Spleen (tissue), 11 donors: Measurements from ENCODE around the gene TRIO. TPM values are rescaled to one million over a fixed set of nuclear protein-coding genes. Genes with fewer than 3 reads are reported as not detected.

Experiments used
- DNase-seq: peaks from one replicate; pipeline ENCODE4 v3.0.0-alpha.2; 2020
- H3K27ac ChIP-seq, 8 donors: fragments of 200-600 bp; sonication (generic) in 7 of 8; 1 replicate in 4 of 8; 2 replicates in 4 of 8; pipeline versions ENCODE4 v1.5.0 to v1.8.0; 2016 to 2021; ENCODE audit warnings: inconsistent platforms in 4 of 8, mild to moderate bottlenecking in 4 of 8, moderate library complexity in 1 of 8
- H3K27me3 ChIP-seq, 7 donors: fragments of 200-600 bp; sonication (generic) in 6 of 7; replicated peaks in 1 of 7; 1 replicate in 4 of 7; 2 replicates in 3 of 7; pipeline versions ENCODE4 v1.5.0 to v1.8.0; 2016 to 2021; ENCODE audit warnings: inconsistent platforms in 3 of 7, mild to moderate bottlenecking in 1 of 7
- H3K36me3 ChIP-seq, 6 donors: fragments of 200-600 bp; sonication (generic) in 5 of 6; 1 replicate in 4 of 6; 2 replicates in 2 of 6; pipeline versions ENCODE4 v1.5.0 to v1.8.0; 2016 to 2021; ENCODE audit warnings: inconsistent platforms in 2 of 6
- H3K4me1 ChIP-seq, 6 donors: fragments of 200-600 bp; sonication (generic) in 5 of 6; 1 replicate in 3 of 6; 2 replicates in 3 of 6; pipeline versions ENCODE4 v1.5.0 to v1.8.0; 2016 to 2021; ENCODE audit warnings: inconsistent platforms in 3 of 6
- H3K4me3 ChIP-seq, 8 donors: fragments of 200-600 bp; sonication (generic) in 7 of 8; 1 replicate in 4 of 8; 2 replicates in 4 of 8; pipeline versions ENCODE4 v1.5.0 to v1.8.0; 2016 to 2021; ENCODE audit warnings: inconsistent platforms in 4 of 8, mild to moderate bottlenecking in 4 of 8, moderate library complexity in 2 of 8
- H3K9me3 ChIP-seq, 8 donors: fragments of 200-600 bp; sonication (generic) in 7 of 8; 1 replicate in 4 of 8; 2 replicates in 4 of 8; pipeline versions ENCODE4 v1.5.0 to v1.8.0; 2016 to 2021; ENCODE audit warnings: inconsistent platforms in 4 of 8
- POLR2A ChIP-seq, 3 donors: fragments of 450-650 bp; IDR thresholded peaks; one replicate each; pipeline ENCODE4 v1.5.1; 2017; ENCODE audit warnings: antibody characterized with exemption in 3 of 3, mild to moderate bottlenecking in 1 of 3
- POLR2AphosphoS5 ChIP-seq, 3 donors: sonication (generic); formaldehyde crosslinking; IDR thresholded peaks; one replicate each; pipeline ENCODE4 v1.5.1; 2017; ENCODE audit warnings: antibody characterized with exemption in 3 of 3
- WGBS, 5 donors: extraction: QIAGEN DNeasy Blood & Tissue Kit in 3 of 5; methylation state at CpG; one replicate each; pipeline versions ENCODE4 v1.1.5 to v1.1.7; 2013 to 2018; 5-methylcytosine and 5-hydroxymethylcytosine counted together
- intact Hi-C: fragments of 100-400 bp; cut with DNase I; formaldehyde crosslinking; loops from one replicate; pipeline ENCODE4 v1.15.0; 2023; ENCODE audit warnings: low total_unique reads
- polyA plus RNA-seq, 3 donors: library from polyadenylated mRNA; stranded (reverse); fragments of 200-250 nt; gene quantifications; one replicate each; pipeline ENCODE4 v1.2.1, GENCODE V29; 2013
- total RNA-seq, 7 donors: library from RNA; depleted of rRNA in 3 of 7; stranded (reverse); fragments of >200 nt in 3 of 7; fragmentation: NEBNext Ultra II Directional in 4 of 7; extraction: Animal tissue kit (Norgen Biotek cat#: 25700) in 4 of 7; gene quantifications; one replicate each; pipeline versions ENCODE4 v1.1.0 to v1.2.1, GENCODE V29; 2016 to 2021
- TF ChIP-seq, protein P1 (sequence below), 11 experiments: fragments of 200-600 bp in 7 of 11; fragments of 450-650 bp in 4 of 11; sonication (generic) in 4 of 11; IDR thresholded peaks in 8 of 11; conservative IDR thresholded peaks in 3 of 11; 1 replicate in 7 of 11; 2 replicates in 4 of 11; pipeline versions ENCODE4 v1.4.0 to v1.8.0; 2016 to 2021; ENCODE audit warnings: antibody characterized with exemption in 11 of 11, inconsistent platforms in 4 of 11, mild to moderate bottlenecking in 1 of 11
- donor health status: healthy with polysubstance abuse.
- donor health status: DM: no; HTN: no; CAD: no; lungs with moderate emphysema.
- donor health status: DM: no; HTN: no; CAD: no.
- donor health status: Bipolar disorder and iron deficiency.
- donor health status: healthy.
- donor health status: DM: no; HTN: no; CAD: no.
- donor health status: DM: yes; HTN: yes; CAD: no.

The TRIO gene
- total and polyA plus RNA-seq, 10 donors = 21.5 to 280 (median 190) TPM

DNA sequence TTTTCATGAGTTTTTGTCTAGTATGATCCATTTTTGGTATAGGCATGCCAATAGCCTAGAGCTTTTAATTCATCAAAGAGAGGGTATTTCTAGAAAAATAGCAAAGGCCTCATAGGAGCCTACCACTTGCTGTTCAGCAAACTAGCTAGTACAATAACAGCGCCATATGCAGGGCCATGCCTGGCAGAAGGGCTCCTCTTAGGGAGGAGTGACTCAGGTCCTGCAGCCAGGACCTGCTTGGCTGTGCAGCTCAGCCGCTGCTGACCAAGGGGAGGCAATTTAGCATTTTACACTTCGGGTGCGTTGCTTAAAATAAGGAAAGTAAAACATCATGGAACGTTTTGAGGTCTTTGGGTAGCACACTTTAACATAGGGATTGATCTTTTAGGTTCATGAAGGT, 100.6 kb downstream of the TRIO start:
- Histone ChIP-seq H3K27me3 (no peaks in the 10 kb centered on the region), H3K27ac (no peak overlapping the region), H3K4me3 (no peak overlapping the region), H3K36me3 (no peaks in the 10 kb centered on the region), H3K4me1 (peaks cover 0 to 48% (median 17%) of the 10 kb centered on the region in 6 donors), H3K9me3 (no peaks in the 10 kb centered on the region)
- WGBS, 5 donors = 83 to 95% (median 91%) methylated on average over 5 of the region's 5 CpGs
- no peak for DNase-seq
- TF ChIP-seq POLR2AphosphoS5 (IDR thresholded peaks at IDR 0.05) (no peak), POLR2A (IDR thresholded peaks at IDR 0.05) (no peak)
- TF ChIP-seq, protein P1, sequence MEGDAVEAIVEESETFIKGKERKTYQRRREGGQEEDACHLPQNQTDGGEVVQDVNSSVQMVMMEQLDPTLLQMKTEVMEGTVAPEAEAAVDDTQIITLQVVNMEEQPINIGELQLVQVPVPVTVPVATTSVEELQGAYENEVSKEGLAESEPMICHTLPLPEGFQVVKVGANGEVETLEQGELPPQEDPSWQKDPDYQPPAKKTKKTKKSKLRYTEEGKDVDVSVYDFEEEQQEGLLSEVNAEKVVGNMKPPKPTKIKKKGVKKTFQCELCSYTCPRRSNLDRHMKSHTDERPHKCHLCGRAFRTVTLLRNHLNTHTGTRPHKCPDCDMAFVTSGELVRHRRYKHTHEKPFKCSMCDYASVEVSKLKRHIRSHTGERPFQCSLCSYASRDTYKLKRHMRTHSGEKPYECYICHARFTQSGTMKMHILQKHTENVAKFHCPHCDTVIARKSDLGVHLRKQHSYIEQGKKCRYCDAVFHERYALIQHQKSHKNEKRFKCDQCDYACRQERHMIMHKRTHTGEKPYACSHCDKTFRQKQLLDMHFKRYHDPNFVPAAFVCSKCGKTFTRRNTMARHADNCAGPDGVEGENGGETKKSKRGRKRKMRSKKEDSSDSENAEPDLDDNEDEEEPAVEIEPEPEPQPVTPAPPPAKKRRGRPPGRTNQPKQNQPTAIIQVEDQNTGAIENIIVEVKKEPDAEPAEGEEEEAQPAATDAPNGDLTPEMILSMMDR (IDR thresholded peaks at IDR 0.05 in 8 of 11, conservative IDR thresholded peaks at IDR 0.05 in 3 of 11) = no peak
- intact Hi-C loops = no loop called here

DNA sequence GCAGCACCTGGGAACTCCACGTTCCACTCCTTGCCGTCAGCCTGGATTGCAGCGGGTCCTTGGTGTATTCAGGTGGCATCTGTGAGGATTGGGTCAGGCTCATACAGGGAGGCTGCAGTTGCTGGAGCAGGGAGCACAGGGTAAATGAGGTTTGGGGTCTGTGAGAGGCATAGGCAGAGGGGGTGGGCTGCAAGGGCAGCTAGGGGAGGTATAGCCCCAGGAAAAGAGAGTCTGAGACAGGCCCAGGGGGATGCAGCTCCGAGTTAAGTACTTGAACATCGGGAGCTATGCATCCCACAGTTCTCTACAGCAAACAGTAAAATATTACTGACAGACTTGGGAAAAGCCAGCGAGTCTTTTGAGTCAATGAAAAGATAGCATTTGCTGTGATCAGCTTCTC, 101.6 kb downstream of the TRIO start:
- H3K27ac ChIP-seq = no peak overlapping the region
- DNase-seq = no peak
- H3K9me3 ChIP-seq = no peaks in the 10 kb centered on the region
- H3K27me3 ChIP-seq = no peaks in the 10 kb centered on the region
- whole genome bisulfite sequencing, 5 donors = 86 to 93% (median 88%) methylated on average over 6 of the region's 6 CpGs
- H3K4me1 ChIP-seq = peaks cover 0 to 52% (median 18%) of the 10 kb centered on the region in 6 donors
- no peak overlapping the region for H3K4me3 ChIP-seq
- intact Hi-C loops = no loop called here
- no peak for TF ChIP-seq POLR2A (IDR thresholded peaks at IDR 0.05)
- TF ChIP-seq, protein P1 (IDR thresholded peaks at IDR 0.05 in 8 of 11, conservative IDR thresholded peaks at IDR 0.05 in 3 of 11) = no peak
- TF ChIP-seq POLR2AphosphoS5 (IDR thresholded peaks at IDR 0.05) = no peak
- H3K36me3 ChIP-seq = no peaks in the 10 kb centered on the region

DNA sequence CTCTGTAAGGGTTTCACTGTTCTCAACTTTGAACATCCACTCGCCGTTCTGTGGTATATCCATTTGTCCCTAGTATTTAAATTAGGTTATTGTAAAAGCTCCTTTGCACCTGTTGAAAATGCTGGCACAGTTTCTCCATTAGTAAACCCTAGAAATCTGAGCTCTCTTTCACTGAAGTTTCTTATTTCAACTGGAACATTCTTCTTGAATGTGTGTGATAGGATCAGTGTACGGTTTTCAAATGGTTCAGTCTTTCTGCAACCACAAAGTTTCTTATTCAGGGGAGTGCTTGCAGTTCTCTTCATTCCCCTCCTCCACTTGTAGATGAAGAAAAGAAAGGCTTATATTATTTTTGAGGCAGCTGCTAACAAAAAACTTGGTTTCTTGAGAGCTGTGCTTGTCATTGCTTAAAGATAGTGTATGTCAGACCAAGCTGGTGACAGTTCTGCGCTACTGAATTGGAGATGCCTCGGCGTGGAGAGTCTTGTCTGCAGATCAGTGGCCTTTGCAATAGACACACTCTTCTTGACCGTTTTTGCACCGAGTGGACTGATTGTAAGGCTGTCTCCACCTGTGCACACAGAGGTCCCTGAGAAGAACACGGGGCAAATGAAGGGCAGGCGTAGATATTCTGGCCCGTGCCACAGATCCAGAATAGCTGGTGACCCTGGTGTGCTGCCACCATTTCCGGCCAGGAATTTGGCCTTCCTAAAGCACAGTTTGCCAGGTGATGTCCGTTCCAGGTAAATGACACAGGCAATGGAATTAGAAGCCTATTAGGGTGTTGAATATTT, 102.2 kb downstream of the TRIO start:
- WGBS, 5 donors = 70 to 86% (median 82%) methylated on average over 13 of the region's 13 CpGs
- intact Hi-C loops = no loop called here
- Histone ChIP-seq H3K9me3 (no peaks in the 10 kb centered on the region), H3K4me3 (no peak overlapping the region), H3K27me3 (no peaks in the 10 kb centered on the region), H3K4me1 (peaks cover 0 to 52% (median 21%) of the 10 kb centered on the region in 6 donors), H3K36me3 (no peaks in the 10 kb centered on the region), H3K27ac (no peak overlapping the region)
- DNase-seq = no peak
- TF ChIP-seq POLR2AphosphoS5 (IDR thresholded peaks at IDR 0.05) = no peak
- no peak for TF ChIP-seq POLR2A (IDR thresholded peaks at IDR 0.05)
- TF ChIP-seq, protein P1 (IDR thresholded peaks at IDR 0.05 in 8 of 11, conservative IDR thresholded peaks at IDR 0.05 in 3 of 11) = no peak

DNA sequence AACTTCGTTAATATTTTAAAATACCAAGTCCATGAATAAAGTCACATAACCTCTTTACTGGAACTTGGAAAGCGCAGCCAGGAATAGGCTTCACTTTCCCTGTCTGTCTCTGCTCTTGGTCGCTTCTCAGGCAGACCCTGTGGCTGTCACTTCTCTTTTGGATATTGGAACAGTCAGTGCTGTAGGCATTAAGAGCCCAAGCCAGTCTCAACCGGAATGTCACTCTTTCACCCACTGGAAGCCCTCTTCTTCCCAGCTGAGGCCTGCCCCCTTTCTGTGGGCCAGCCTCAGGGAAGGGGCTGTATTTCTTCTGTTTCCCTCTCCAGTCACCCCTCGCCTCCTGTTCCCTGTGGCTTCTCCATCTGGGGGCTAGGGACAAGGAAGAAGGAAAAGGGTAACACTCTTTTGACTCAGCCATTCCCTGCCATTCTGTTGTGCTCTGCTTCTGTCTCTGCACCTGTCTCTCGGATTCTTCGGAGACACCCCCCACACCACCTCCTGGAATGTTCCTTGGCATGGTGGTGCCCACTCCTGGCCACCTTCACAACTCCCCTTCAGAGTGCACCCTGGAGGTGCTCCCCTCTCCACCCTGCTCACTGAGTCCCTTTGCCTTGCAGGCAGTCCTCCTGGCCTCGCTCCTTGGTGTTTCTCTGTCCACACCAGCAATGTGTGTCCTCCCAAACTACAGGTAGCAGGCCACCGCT, 103.4 kb downstream of the TRIO start:
- no peak for DNase-seq
- H3K27me3 ChIP-seq = no peaks in the 10 kb centered on the region
- 88 to 95% (median 90%) methylated on average over 9 of the region's 9 CpGs for WGBS, 5 donors
- H3K4me1 ChIP-seq = peaks cover 5 to 58% (median 33%) of the 10 kb centered on the region in 6 donors
- no peak overlapping the region for H3K4me3 ChIP-seq
- TF ChIP-seq POLR2AphosphoS5 (IDR thresholded peaks at IDR 0.05) (no peak), POLR2A (IDR thresholded peaks at IDR 0.05) (no peak)
- TF ChIP-seq, protein P1 (IDR thresholded peaks at IDR 0.05 in 8 of 11, conservative IDR thresholded peaks at IDR 0.05 in 3 of 11) = no peak
- intact Hi-C loops = no loop called here
- H3K27ac ChIP-seq = no peak overlapping the region
- H3K36me3 ChIP-seq = no peaks in the 10 kb centered on the region
- no peaks in the 10 kb centered on the region for H3K9me3 ChIP-seq
